Measurements from ENCODE around the gene KIDINS220. TPM values are rescaled to one million over a fixed set of nuclear protein-coding genes. Genes with fewer than 3 reads are reported as not detected.

Gene KIDINS220
- polyA plus RNA-seq, 1 donor from 2014 or later = 329 TPM

DNA sequence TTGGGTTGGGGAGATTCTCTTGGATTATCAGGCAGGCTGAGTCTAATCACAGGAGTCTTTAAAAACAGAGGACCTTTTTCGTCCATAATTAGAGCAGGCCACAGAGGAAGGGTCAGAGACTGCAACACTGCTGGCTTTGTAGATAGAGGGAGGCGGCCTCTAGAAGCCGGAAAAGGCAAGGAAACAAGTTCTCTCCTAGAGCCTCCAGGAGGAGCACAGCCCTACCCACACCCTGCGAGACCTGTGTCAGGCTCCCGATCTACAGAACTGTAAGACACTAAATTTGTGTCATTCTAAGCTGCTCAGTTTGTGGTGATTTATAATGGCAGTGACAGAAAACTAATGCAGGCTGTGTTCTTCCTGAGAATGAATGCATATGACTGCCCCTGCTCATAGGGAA is 140.2 kb downstream of the KIDINS220 start:
- no peak overlapping the region for H3K9ac ChIP-seq (ENCODE audit: low read length)
- H3K4me2 ChIP-seq (ENCODE audit: low read length) = no peak overlapping the region
- H3K79me2 ChIP-seq (replicated peaks; ENCODE audit: insufficient read depth, low read length) = no peaks in the 10 kb centered on the region
- H3K9me2 ChIP-seq (ENCODE audit: insufficient read depth, low read length) = no peaks in the 10 kb centered on the region
- H3K27me3 ChIP-seq (ENCODE audit: insufficient read depth, low read depth, low read length) = no peaks in the 10 kb centered on the region
- H3K27ac ChIP-seq (ENCODE audit: low read length) = no peak overlapping the region
- no peaks in the 10 kb centered on the region for H3F3A ChIP-seq (ENCODE audit: insufficient read depth, low read length, poor library complexity, severe bottlenecking)
- H3K4me3 ChIP-seq (ENCODE audit: low read length) = no peak overlapping the region
- no peaks in the 10 kb centered on the region for H3K36me3 ChIP-seq (ENCODE audit: insufficient read depth, low read length)
- H4K20me1 ChIP-seq (ENCODE audit: insufficient read depth) = no peaks in the 10 kb centered on the region
- TF ChIP-seq POLR2AphosphoS5 (IDR thresholded peaks at IDR 0.05) = no peak
- no peak for TF ChIP-seq RAD21 (conservative IDR thresholded peaks at IDR 0.05)
- TF ChIP-seq MXI1 (conservative IDR thresholded peaks at IDR 0.05; ENCODE audit: poor library complexity, severe bottlenecking) = no peak
- no peak for TF ChIP-seq EP300 (conservative IDR thresholded peaks at IDR 0.05; ENCODE audit: poor library complexity, severe bottlenecking)
- TF ChIP-seq REST (IDR thresholded peaks at IDR 0.05; ENCODE audit: borderline replicate concordance) = no peak
- no peak for TF ChIP-seq SMC3 (conservative IDR thresholded peaks at IDR 0.05; ENCODE audit: poor library complexity)
- TF ChIP-seq, protein P1, sequence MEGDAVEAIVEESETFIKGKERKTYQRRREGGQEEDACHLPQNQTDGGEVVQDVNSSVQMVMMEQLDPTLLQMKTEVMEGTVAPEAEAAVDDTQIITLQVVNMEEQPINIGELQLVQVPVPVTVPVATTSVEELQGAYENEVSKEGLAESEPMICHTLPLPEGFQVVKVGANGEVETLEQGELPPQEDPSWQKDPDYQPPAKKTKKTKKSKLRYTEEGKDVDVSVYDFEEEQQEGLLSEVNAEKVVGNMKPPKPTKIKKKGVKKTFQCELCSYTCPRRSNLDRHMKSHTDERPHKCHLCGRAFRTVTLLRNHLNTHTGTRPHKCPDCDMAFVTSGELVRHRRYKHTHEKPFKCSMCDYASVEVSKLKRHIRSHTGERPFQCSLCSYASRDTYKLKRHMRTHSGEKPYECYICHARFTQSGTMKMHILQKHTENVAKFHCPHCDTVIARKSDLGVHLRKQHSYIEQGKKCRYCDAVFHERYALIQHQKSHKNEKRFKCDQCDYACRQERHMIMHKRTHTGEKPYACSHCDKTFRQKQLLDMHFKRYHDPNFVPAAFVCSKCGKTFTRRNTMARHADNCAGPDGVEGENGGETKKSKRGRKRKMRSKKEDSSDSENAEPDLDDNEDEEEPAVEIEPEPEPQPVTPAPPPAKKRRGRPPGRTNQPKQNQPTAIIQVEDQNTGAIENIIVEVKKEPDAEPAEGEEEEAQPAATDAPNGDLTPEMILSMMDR (IDR thresholded peaks at IDR 0.05; ENCODE audit: poor library complexity, severe bottlenecking) = no peak
- H3K9me3 ChIP-seq (ENCODE audit: low read length) = no peaks in the 10 kb centered on the region
- no peak overlapping the region for H2AFZ ChIP-seq (ENCODE audit: low read depth, low read length)

GRCh38 chr2:8694737-8695136 is 142.7 kb downstream of the KIDINS220 start:
- Histone ChIP-seq H4K20me1 (ENCODE audit: insufficient read depth) (no peaks in the 10 kb centered on the region), H3F3A (ENCODE audit: insufficient read depth, low read length, poor library complexity, severe bottlenecking) (no peaks in the 10 kb centered on the region), H3K27ac (ENCODE audit: low read length) (no peak overlapping the region), H3K36me3 (ENCODE audit: insufficient read depth, low read length) (no peaks in the 10 kb centered on the region), H3K79me2 (replicated peaks; ENCODE audit: insufficient read depth, low read length) (no peaks in the 10 kb centered on the region), H3K4me3 (ENCODE audit: low read length) (no peak overlapping the region), H3K9ac (ENCODE audit: low read length) (no peak overlapping the region), H3K27me3 (ENCODE audit: insufficient read depth, low read depth, low read length) (no peaks in the 10 kb centered on the region), H3K4me2 (ENCODE audit: low read length) (no peak overlapping the region), H3K9me2 (ENCODE audit: insufficient read depth, low read length) (no peaks in the 10 kb centered on the region), H2AFZ (ENCODE audit: low read depth, low read length) (no peak overlapping the region), H3K9me3 (ENCODE audit: low read length) (no peaks in the 10 kb centered on the region)
- TF ChIP-seq REST (IDR thresholded peaks at IDR 0.05; ENCODE audit: borderline replicate concordance) = no peak
- no peak for TF ChIP-seq EP300 (conservative IDR thresholded peaks at IDR 0.05; ENCODE audit: poor library complexity, severe bottlenecking)
